ENCODE results near the gene HSD17B13. TPM values are rescaled to one million over a fixed set of nuclear protein-coding genes. Genes with fewer than 3 reads are reported as not detected.

Gene HSD17B13
- total and polyA plus RNA-seq, 2 experiments from 2014 or later = 0.30 to 1.00 TPM

DNA sequence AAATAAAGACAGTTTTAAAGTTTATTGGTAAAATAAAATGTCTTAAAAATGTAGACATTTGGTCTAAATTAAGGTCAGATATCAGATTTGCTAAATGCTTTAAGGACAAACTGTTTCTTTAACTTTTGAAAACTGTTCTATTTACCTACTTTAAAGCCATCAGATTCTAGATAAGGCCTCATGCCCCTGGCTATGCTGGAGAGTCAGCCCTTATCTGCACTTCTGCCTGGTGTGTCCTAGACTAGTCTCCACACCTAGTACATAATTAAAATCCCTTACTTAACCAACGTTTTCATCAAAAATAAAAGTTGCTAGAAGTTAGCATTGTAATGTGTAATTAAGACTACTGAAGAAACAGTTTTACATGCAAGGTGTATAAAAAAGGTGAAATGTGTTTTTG, 42.7 kb upstream of the HSD17B13 start:
- Histone ChIP-seq H3K4me2 (no peak overlapping the region), H3K79me2 (no peaks in the 10 kb centered on the region), H3K9me2 (replicated peaks; ENCODE audit: insufficient read depth) (no peaks in the 10 kb centered on the region), H2AFZ (no peak overlapping the region), H3K4me1 (ENCODE audit: insufficient read depth) (peaks cover 5% of the 10 kb centered on the region), H3K27ac (no peak overlapping the region), H3K4me3 (no peak overlapping the region), H3K27me3 (no peaks in the 10 kb centered on the region), H4K20me1 (ENCODE audit: insufficient read depth, poor library complexity, severe bottlenecking) (no peaks in the 10 kb centered on the region), H3K36me3 (replicated peaks; ENCODE audit: insufficient read depth, low read depth) (peaks cover 3% of the 10 kb centered on the region), H3K9me3 (ENCODE audit: low read depth) (no peaks in the 10 kb centered on the region)
- 4% methylated on average over 1 of the region's 1 CpG for WGBS (ENCODE audit: low lambda C conversion rate, missing lambda C conversion rate)
- no peak for TF ChIP-seq EZH2phosphoT487 (IDR thresholded peaks at IDR 0.05; ENCODE audit: low read depth, severe bottlenecking, unreplicated experiment)
- TF ChIP-seq EZH2 (IDR thresholded peaks at IDR 0.05; ENCODE audit: borderline replicate concordance) = no peak
- no peak for TF ChIP-seq CTCF (IDR thresholded peaks at IDR 0.05; ENCODE audit: poor library complexity)
- no peak for DNase-seq (ENCODE audit: low spot score)

- Histone ChIP-seq H3K27ac (no peak overlapping the region), H3K4me2 (no peak overlapping the region), H3K27me3 (no peaks in the 10 kb centered on the region), H3K79me2 (no peaks in the 10 kb centered on the region), H4K20me1 (ENCODE audit: insufficient read depth, poor library complexity, severe bottlenecking) (no peaks in the 10 kb centered on the region), H3K9me3 (ENCODE audit: low read depth) (no peaks in the 10 kb centered on the region), H3K9me2 (replicated peaks; ENCODE audit: insufficient read depth) (no peaks in the 10 kb centered on the region), H2AFZ (no peak overlapping the region), H3K4me1 (ENCODE audit: insufficient read depth) (peaks cover 5% of the 10 kb centered on the region), H3K4me3 (no peak overlapping the region), H3K36me3 (replicated peaks; ENCODE audit: insufficient read depth, low read depth) (peaks cover 3% of the 10 kb centered on the region)
- TF ChIP-seq CTCF (IDR thresholded peaks at IDR 0.05; ENCODE audit: poor library complexity) (no peak), EZH2phosphoT487 (IDR thresholded peaks at IDR 0.05; ENCODE audit: low read depth, severe bottlenecking, unreplicated experiment) (no peak), EZH2 (IDR thresholded peaks at IDR 0.05; ENCODE audit: borderline replicate concordance) (no peak)
- DNase-seq (ENCODE audit: low spot score) = no peak
- 90% methylated on average over 2 of the region's 2 CpGs for WGBS (ENCODE audit: low lambda C conversion rate, missing lambda C conversion rate)
Measured at GRCh38 chr4:87363552-87363951, 40.9 kb upstream of the HSD17B13 start.

- no peaks in the 10 kb centered on the region for H3K36me3 ChIP-seq (replicated peaks; ENCODE audit: insufficient read depth, low read depth)
- H2AFZ ChIP-seq = no peak overlapping the region
- no peak overlapping the region for H3K4me3 ChIP-seq
- H3K9me3 ChIP-seq (ENCODE audit: low read depth) = no peaks in the 10 kb centered on the region
- H3K4me2 ChIP-seq = no peak overlapping the region
- no peak overlapping the region for H3K27ac ChIP-seq
- no peaks in the 10 kb centered on the region for H3K27me3 ChIP-seq
- no peaks in the 10 kb centered on the region for H3K79me2 ChIP-seq
- peaks cover 1% of the 10 kb centered on the region for H3K4me1 ChIP-seq (ENCODE audit: insufficient read depth)
- no peaks in the 10 kb centered on the region for H4K20me1 ChIP-seq (ENCODE audit: insufficient read depth, poor library complexity, severe bottlenecking)
- DNase-seq (ENCODE audit: low spot score) = no peak
- TF ChIP-seq CTCF (IDR thresholded peaks at IDR 0.05; ENCODE audit: poor library complexity) (no peak), EZH2 (IDR thresholded peaks at IDR 0.05; ENCODE audit: borderline replicate concordance) (no peak), EZH2phosphoT487 (IDR thresholded peaks at IDR 0.05; ENCODE audit: low read depth, severe bottlenecking, unreplicated experiment) (no peak)
- WGBS (ENCODE audit: low lambda C conversion rate, missing lambda C conversion rate) = 78% methylated on average over 7 of the region's 7 CpGs
- H3K9me2 ChIP-seq (replicated peaks; ENCODE audit: insufficient read depth) = no peaks in the 10 kb centered on the region
Measured at GRCh38 chr4:87360338-87360935, 37.8 kb upstream of the HSD17B13 start.

Measured in hepatocyte (in vitro differentiated cells).